Stomach smooth muscle (tissue), 2 donors: Measurements from ENCODE around the gene ABCB9.
"Not testable (repeated sequence)": the region's sequence is repeated elsewhere in the genome, so short reads cannot be mapped to it uniquely, and the experiment has no call there.

ENCODE experiments used
- H3K27ac ChIP-seq: one replicate; pipeline ENCODE4 v1.7.0; 2013; ENCODE audit warnings: mild to moderate bottlenecking, low read length, inconsistent platforms
- H3K27me3 ChIP-seq, 2 donors: one replicate each; pipeline ENCODE4 v1.7.0; 2013; ENCODE audit warnings: low read length in 2 of 2; ENCODE audit not compliant: insufficient read depth in 2 of 2, control insufficient read depth in 1 of 2
- H3K36me3 ChIP-seq, 2 donors: one replicate each; pipeline ENCODE4 v1.7.0; 2013; ENCODE audit warnings: low read length in 2 of 2; ENCODE audit not compliant: control insufficient read depth in 2 of 2, insufficient read depth in 2 of 2
- H3K4me1 ChIP-seq: one replicate; pipeline ENCODE4 v1.7.0; 2013; ENCODE audit warnings: low read length; ENCODE audit not compliant: control insufficient read depth, insufficient read depth
- H3K4me3 ChIP-seq, 2 donors: one replicate each; pipeline ENCODE4 v1.7.0; 2013; ENCODE audit warnings: low read length in 2 of 2
- H3K9ac ChIP-seq, 2 donors: one replicate each; pipeline ENCODE4 v1.7.0; 2013; ENCODE audit warnings: low read length in 2 of 2, mild to moderate bottlenecking in 1 of 2
- H3K9me3 ChIP-seq, 2 donors: one replicate each; pipeline ENCODE4 v1.7.0; 2013; ENCODE audit warnings: low read length in 2 of 2; ENCODE audit not compliant: control insufficient read depth in 2 of 2
- donor health status: healthy.
- donor health status: Pancreatic carcinoma.

Gene ABCB9

DNA sequence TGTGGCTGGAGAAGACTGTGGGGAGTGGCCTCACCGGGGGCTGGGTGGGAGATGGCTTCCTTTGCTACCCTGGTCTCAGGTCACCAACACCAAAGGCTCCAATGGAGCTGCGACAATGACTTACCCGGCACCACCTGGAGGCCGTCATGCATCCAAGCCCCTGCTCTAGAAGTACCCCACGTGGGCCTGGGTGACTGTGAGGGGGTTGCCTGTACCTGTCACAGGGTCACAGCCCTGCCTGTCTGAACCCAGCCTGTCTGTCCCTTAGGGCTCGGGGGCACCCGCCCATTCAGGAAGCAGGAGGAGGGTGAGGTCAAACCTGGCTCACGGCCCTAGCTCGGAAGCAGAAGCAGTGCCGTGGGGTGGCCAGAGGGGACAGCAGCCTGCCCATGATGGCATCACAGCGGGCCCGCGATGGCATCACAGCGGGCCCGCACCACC, 18.9 kb downstream of the ABCB9 start:
- Histone ChIP-seq H3K4me3 (no peak overlapping the region), H3K36me3 (no peaks in the 10 kb centered on the region), H3K27me3 (no peaks in the 10 kb centered on the region), H3K4me1 (peaks cover 18% of the 10 kb centered on the region), H3K9me3 (no peaks in the 10 kb centered on the region), H3K27ac (peak overlapping the region; percentile 11), H3K9ac (no peak overlapping the region)

DNA sequence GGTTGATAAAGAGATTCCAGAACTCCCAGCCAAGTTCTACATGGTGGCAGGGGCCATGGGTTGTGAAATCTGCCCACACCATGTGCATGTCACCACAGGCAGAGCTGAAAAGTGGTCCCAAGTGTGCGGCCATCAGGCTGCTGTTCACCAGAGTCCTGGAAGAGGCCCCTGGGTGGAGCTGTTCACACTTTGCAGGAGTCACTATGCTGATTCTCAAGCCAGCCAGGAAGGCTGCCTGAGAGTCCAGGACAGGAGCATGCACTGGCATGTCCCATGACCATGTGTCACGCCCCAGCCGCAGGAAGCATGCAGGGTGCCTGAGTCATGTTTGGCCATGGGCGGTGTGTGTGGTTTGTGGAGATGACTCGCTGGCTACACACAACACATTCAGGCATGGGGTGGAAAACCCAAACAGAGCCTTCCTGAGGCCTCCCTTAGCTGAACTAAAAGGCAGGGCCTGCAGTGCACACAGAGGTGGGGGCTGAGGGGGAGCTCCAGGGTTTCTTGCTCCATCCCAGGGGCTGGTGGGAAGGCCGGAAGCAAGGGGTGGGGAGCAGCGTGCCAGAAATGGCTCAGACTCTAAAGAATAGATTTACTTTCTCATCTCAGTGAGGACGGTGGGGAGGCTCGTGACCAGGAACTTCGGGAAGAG, 19.4 kb downstream of the ABCB9 start:
- no peaks in the 10 kb centered on the region for H3K27me3 ChIP-seq
- H3K4me1 ChIP-seq: peaks cover 18% of the 10 kb centered on the region
- no peaks in the 10 kb centered on the region for H3K36me3 ChIP-seq
- H3K9me3 ChIP-seq: no peaks in the 10 kb centered on the region
- H3K9ac ChIP-seq: no peak overlapping the region
- H3K4me3 ChIP-seq: no peak overlapping the region
- peak overlapping the region; percentile 11 for H3K27ac ChIP-seq

DNA sequence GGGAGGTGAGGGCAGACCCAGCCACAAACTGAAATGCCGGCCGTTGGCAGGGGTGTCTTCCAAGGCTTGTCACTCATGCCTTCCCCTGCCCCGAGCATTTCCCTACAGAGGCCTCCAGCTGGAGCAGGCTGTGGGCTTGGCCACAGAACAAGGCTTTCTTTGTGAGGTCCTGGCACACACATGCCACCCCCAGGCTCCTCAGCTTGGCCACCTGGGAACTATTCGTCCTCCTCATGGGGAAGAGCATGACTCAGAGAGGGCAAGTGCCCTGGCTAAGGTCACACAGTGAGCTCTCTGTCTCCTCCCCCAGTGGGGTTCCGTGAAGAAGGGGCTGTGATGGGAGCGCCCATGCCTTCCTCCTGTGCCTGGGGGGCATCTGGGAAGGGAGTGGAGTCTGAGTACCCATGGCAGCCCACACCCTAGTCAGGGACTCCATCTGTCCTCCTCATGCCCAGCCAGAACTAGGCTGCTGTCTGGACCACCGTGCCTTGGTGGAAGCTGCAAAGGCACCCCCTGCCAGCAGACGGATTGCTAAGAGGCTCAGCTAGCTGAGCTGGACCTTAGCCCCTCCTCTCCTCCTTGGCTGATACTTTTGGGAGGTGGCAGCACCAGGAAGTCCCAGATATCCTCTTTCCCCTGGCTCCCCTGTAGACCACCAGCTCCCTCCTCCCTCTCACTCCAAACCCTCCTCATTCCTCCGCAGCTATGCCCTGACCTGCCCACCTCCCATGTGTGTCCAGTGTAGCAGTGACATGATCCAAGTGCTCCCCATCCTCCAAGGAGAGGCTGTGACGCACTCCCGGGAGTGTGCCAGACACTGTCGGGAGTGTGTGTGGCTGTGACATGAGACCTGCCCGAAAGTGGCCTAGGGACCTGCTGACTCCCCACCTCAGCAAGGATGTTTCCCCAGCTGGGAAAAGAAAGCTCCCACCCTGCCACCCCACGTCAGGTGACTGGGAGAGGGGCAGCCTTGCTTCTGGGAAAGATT, 21.4 kb downstream of the ABCB9 start:
- Histone ChIP-seq H3K27ac (no peak overlapping the region), H3K9ac (no peak overlapping the region), H3K4me3 (no peak overlapping the region)

DNA sequence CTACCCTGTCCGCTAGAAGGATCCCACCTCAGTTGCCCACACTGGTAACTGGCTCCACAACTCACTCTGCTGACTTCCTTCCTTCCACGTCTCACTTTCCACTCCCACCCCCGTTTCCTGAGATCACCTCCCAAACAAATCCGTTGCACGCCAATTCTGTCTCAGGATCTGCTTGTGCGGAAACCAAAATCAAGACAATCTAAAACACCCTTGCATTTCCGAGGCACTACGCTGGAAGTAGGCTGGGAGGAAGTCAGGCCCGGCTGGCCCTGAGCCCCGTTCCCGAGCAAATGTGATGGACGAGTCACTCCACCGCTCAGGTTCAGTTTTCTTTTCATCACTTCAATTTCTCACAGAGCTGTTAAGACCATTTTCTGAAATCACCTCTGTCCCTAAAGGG, 23.1 kb downstream of the ABCB9 start:
- Histone ChIP-seq H3K9me3 (no peaks in the 10 kb centered on the region), H3K4me1 (peaks cover 18% of the 10 kb centered on the region), H3K9ac (no peak overlapping the region), H3K27me3 (no peaks in the 10 kb centered on the region), H3K27ac (no peak overlapping the region), H3K36me3 (no peaks in the 10 kb centered on the region), H3K4me3 (no peak overlapping the region)

More for the DNA sequence above, 21.4 kb downstream of the ABCB9 start:
- peaks cover 18% of the 10 kb centered on the region for H3K4me1 ChIP-seq
- no peaks in the 10 kb centered on the region for H3K36me3 ChIP-seq
- no peaks in the 10 kb centered on the region for H3K9me3 ChIP-seq
- no peaks in the 10 kb centered on the region for H3K27me3 ChIP-seq

DNA sequence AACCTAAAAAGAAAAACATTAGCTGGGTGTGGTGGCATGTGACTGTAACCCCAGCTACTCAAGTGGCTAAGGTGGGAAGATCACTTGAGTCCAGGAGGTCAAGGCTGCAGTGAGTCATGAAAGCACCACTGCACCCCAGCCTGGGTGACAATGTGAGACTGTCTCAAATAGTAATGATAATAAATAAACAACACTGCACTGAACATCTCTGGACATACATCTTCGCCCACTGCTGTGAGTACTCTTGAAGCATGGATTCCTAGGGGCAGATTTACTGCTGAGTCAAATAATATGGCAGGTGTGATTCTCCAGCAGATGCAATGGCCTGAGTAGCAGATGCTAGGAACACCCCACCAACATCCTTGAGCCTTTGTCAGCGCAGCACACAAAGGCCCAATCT, 23.6 kb downstream of the ABCB9 start:
- H3K4me1 ChIP-seq: peaks cover 18% of the 10 kb centered on the region
- H3K4me3 ChIP-seq: no peak overlapping the region
- H3K9ac ChIP-seq: no peak overlapping the region
- H3K27ac ChIP-seq: no peak overlapping the region
- no peaks in the 10 kb centered on the region for H3K9me3 ChIP-seq
- peaks cover 0 to 3% of the 10 kb centered on the region in 2 donors for H3K36me3 ChIP-seq
- H3K27me3 ChIP-seq: no peaks in the 10 kb centered on the region

DNA sequence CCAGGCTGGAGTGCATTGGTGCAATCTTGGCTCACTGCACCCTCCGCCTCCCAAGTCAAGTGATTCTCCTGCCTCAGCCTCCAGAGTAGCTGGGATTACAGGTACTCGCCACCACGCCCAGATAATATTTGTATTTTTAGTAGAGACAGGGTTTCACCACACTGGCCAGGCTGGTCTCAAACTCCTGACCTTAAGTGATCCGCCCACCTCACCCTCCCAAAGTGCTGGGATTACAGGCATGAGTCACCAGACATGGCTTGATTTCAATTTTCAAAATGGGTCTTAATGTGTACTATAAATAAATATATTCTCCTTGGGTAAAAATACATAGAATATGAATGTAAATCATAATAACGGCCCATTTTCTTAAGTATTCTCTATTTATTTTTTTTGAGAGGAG, 24.9 kb downstream of the ABCB9 start:
- not testable (repeated sequence) for H3K36me3 ChIP-seq, H3K4me1 ChIP-seq, H3K27ac ChIP-seq, H3K4me3 ChIP-seq, H3K27me3 ChIP-seq, H3K9ac ChIP-seq, H3K9me3 ChIP-seq

DNA sequence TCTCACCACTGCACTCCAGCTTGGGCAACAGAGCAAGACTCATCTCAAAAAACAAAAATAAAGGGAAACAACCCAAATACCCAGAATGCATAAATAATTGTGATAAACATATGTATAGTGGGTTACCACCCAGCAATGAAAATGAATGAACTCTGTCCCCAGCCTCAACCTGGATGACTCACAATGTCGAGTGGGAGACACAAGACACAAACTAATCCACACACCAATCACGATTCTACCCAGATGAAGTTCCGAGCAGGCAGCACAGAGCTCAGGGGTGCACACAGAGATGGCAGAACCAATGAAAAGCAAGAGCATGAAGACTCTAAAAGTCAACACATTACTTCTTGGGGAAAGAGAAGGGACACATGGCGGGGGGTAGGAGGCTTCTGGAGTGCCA, 27.1 kb downstream of the ABCB9 start:
- Histone ChIP-seq H3K4me1 (peaks cover 3% of the 10 kb centered on the region), H3K9me3 (no peaks in the 10 kb centered on the region), H3K4me3 (no peak overlapping the region), H3K27me3 (no peaks in the 10 kb centered on the region), H3K27ac (no peak overlapping the region), H3K9ac (no peak overlapping the region), H3K36me3 (peaks cover 0 to 3% of the 10 kb centered on the region in 2 donors)

DNA sequence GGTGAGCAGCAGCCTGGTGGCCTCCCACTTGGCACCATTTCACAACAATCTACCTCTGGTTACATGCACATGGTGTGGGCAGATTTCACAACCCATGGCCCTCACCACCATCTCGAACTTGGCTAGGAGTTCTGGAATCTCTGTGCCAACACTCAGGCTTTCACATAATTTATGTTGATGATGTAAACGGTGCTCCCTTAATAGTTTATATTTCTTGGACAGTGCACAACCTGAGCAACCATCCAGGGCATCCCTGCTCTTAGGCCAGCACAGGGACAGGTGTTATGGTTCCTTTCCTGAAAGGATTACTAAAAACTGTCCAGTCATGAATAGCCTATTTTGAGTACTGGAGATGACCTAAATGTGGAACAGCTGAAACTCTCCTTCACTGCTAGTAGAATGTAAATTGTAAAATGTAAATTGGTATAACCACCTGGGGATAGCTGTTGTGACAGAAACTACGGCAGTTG, 28.6 kb downstream of the ABCB9 start:
- Histone ChIP-seq H3K4me3 (no peak overlapping the region), H3K27ac (no peak overlapping the region), H3K9me3 (no peaks in the 10 kb centered on the region), H3K9ac (no peak overlapping the region), H3K36me3 (peaks cover 0 to 3% of the 10 kb centered on the region in 2 donors), H3K27me3 (no peaks in the 10 kb centered on the region), H3K4me1 (no peaks in the 10 kb centered on the region)

DNA sequence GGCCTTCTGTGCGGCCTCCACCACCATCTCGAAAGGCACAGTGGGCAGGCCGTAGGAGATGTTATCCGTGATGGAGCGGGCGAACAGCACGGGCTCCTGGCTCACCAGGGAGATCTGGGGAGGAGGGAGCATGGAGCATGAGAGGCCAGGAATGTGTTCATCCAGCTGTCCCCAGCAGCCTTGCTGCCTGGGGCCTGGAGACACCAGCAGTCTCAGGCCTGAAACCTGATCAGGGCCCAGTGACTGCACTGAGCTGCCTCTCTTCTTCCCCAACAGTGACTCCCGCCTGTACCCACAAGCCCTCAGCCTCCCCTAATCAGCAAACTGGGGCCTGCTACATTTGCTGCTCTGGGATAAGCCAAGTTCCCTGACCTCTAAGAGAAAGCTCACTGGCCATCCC, 30.9 kb downstream of the ABCB9 start:
- H3K27ac ChIP-seq: no peak overlapping the region
- no peaks in the 10 kb centered on the region for H3K4me1 ChIP-seq
- H3K9ac ChIP-seq: no peak overlapping the region
- H3K4me3 ChIP-seq: no peak overlapping the region
- peaks cover 0 to 5% of the 10 kb centered on the region in 2 donors for H3K36me3 ChIP-seq
- no peaks in the 10 kb centered on the region for H3K27me3 ChIP-seq
- no peaks in the 10 kb centered on the region for H3K9me3 ChIP-seq

DNA sequence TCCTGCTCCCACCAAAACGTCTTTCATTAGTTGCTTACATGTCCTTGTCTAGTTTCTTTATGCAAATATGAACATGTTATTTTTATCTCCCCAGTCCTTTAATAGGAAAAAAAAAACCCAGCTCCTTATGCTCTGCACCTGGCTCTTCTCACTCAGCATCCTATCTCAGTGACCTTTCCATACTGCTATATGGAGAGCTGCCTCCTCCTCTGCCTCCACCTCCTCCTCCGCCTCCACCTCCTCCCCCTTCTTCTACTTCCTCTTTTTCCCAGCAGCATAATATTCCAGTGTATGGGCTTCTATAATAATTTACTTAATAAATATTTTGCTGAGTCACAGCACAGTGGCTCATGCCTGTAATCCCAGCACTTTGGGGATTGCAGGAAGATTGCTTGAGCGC, 31.5 kb downstream of the ABCB9 start:
- no peak overlapping the region for H3K9ac ChIP-seq
- no peaks in the 10 kb centered on the region for H3K9me3 ChIP-seq
- H3K36me3 ChIP-seq: peaks cover 0 to 5% of the 10 kb centered on the region in 2 donors
- H3K27ac ChIP-seq: no peak overlapping the region
- H3K4me1 ChIP-seq: no peaks in the 10 kb centered on the region
- no peaks in the 10 kb centered on the region for H3K27me3 ChIP-seq
- H3K4me3 ChIP-seq: no peak overlapping the region
